Heart left ventricle (tissue), 16 donors: ENCODE measurements around the gene TSPAN19. TPM values are rescaled to one million over a fixed set of nuclear protein-coding genes. Genes with fewer than 3 reads are reported as not detected.
A peak's percentile ranks its signal among the peaks of the same experiment; 100 is the strongest.

ENCODE experiments used
- ATAC-seq, 4 donors: fragments of 200-7000 bp; cut with Tn5 transposase; one replicate each; pipeline ENCODE4 v1.9.1; 2020 to 2022; ENCODE audit warnings: moderate library complexity in 4 of 4, mild to moderate bottlenecking in 3 of 4, moderate number of reproducible peaks in 1 of 4
- DNase-seq, 5 donors: peaks; one replicate each; pipeline ENCODE4 v3.0.0-alpha.2; 2020
- H3K27ac ChIP-seq, 12 donors: fragments of 200-600 bp; sonication (generic) in 4 of 12; one replicate each; pipeline versions ENCODE4 v1.5.0 to v1.8.0; 2016 to 2022; ENCODE audit warnings: mild to moderate bottlenecking in 2 of 12
- H3K27me3 ChIP-seq, 9 donors: fragments of 200-600 bp; sonication (generic) in 2 of 9; one replicate each; pipeline versions ENCODE4 v1.5.1 to v1.8.0; 2016 to 2022; ENCODE audit warnings: mild to moderate bottlenecking in 3 of 9
- H3K36me3 ChIP-seq, 9 donors: fragments of 200-600 bp; sonication (generic) in 2 of 9; one replicate each; pipeline versions ENCODE4 v1.5.0 to v1.8.0; 2018 to 2022; ENCODE audit warnings: mild to moderate bottlenecking in 2 of 9
- H3K4me1 ChIP-seq, 12 donors: fragments of 200-600 bp; sonication (generic) in 4 of 12; one replicate each; pipeline versions ENCODE4 v1.5.0 to v1.8.0; 2016 to 2022; ENCODE audit warnings: mild to moderate bottlenecking in 3 of 12
- H3K4me3 ChIP-seq, 12 donors: fragments of 200-600 bp; sonication (generic) in 4 of 12; one replicate each; pipeline versions ENCODE4 v1.5.0 to v1.8.0; 2017 to 2022; ENCODE audit warnings: mild to moderate bottlenecking in 9 of 12, moderate library complexity in 4 of 12
- H3K9me3 ChIP-seq, 12 donors: fragments of 200-600 bp; sonication (generic) in 4 of 12; one replicate each; pipeline versions ENCODE4 v1.5.0 to v1.8.0; 2016 to 2022; ENCODE audit warnings: mild to moderate bottlenecking in 1 of 12
- POLR2A ChIP-seq, 2 donors: fragments of 450-650 bp; IDR thresholded peaks; one replicate each; pipeline ENCODE4 v1.6.1; 2017; ENCODE audit warnings: antibody characterized with exemption in 2 of 2, mild to moderate bottlenecking in 2 of 2, moderate library complexity in 2 of 2
- WGBS, 4 donors: extraction: QIAGEN DNeasy Blood & Tissue Kit in 2 of 4; methylation state at CpG; one replicate each; pipeline versions ENCODE4 v1.1.5 to v1.1.7; 2013 to 2018; 5-methylcytosine and 5-hydroxymethylcytosine counted together
- intact Hi-C, 10 donors: fragments of 100-400 bp; cut with DNase I; formaldehyde crosslinking; loops; one replicate each; pipeline versions ENCODE4 v1.11.1 to v1.14.2; 2022
- polyA plus RNA-seq, 2 donors: library from polyadenylated mRNA; stranded (reverse); fragments of 200-250 nt; gene quantifications; one replicate each; pipeline ENCODE4 v1.2.3, GENCODE V29; 2013
- total RNA-seq, 9 donors: library from RNA; depleted of rRNA in 2 of 9; stranded (reverse); fragments of >200 nt in 2 of 9; fragmentation: NEBNext Ultra II Directional in 3 of 9; extraction: Animal tissue kit (Norgen Biotek cat#: 25700) in 3 of 9; gene quantifications; one replicate each; pipeline versions ENCODE4 v1.1.0 to v1.2.4, GENCODE V29; 2016 to 2023
- TF ChIP-seq, protein P1 (sequence below), 12 donors: fragments of 200-600 bp; sonication (generic) in 4 of 12; IDR thresholded peaks; one replicate each; pipeline versions ENCODE4 v1.5.0 to v1.8.0; 2018 to 2022; ENCODE audit warnings: antibody characterized with exemption in 12 of 12, mild to moderate bottlenecking in 5 of 12
- donor health status: ischemic (EF 13 %, LVEDD 7.1; RV severe dilation, severe dysfunction).
- donor health status: healthy with polysubstance abuse.
- donor health status: DM: no; HTN: yes; CAD: no.
- donor health status: DM: no; HTN: no; CAD: no.
- donor health status: ischemic (EF 25% LVEDD 6.9; RV normal size, moderate dysfunction).
- donor health status: ischemic (EF 25% LVEDD 5.7; RV mildly dilated, moderate dysfunction).
- donor health status: healthy.
- donor health status: DM: yes; HTN: yes; CAD: no.
- donor health status: ischemic (EF 35%, LVEDD 5.7; RV mildly dilated, moderate dysfunction).
- donor health status: nonischemic (EF 11% LVEDD 7.7; RV severe dilation, severe dysfunction).
- donor health status: DM: yes; HTN: yes; CAD: no.
- donor health status: PGD.
- donor health status: ischemic (EF 29% LVEDD 5.4; RV normal size, mild dysfunction).
- donor health status: nonischemic (EF 23%, LVEDD 6.1; RV moderate dilation, normal function).

Gene TSPAN19
- total and polyA plus RNA-seq, 11 donors = 0.11 to 0.47 (median 0.39) TPM; not detected in 8

DNA sequence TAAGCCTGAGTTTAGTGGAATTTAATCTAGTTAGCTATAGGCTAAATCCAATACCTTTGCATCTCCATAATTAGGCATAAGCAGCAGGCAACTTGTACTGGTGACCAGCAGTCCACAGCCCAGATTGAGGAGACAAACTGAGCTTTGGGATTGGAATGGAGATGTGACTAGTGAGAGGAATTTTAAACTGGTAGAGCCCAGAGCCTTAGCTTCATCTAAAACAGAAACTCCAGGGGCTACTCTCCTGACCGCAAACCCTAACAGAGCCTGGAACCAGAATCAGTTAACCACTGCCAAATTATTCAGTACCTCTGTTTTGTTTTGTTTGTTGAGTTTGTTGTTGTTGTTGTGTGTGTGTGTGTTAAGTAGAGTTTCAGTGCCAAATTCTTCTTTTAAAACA is 53.2 kb downstream of the TSPAN19 start:
- Histone ChIP-seq H3K4me1 (no peaks in the 10 kb centered on the region), H3K9me3 (no peaks in the 10 kb centered on the region), H3K27me3 (no peaks in the 10 kb centered on the region), H3K36me3 (no peaks in the 10 kb centered on the region), H3K27ac (no peak overlapping the region), H3K4me3 (no peak overlapping the region)
- ATAC-seq (no peak), DNase-seq (no peak)
- 65 to 82% (median 71%) methylated on average over 1 of the region's 1 CpG for WGBS, 4 donors
- no peak for TF ChIP-seq POLR2A (IDR thresholded peaks at IDR 0.05)
- TF ChIP-seq, protein P1, sequence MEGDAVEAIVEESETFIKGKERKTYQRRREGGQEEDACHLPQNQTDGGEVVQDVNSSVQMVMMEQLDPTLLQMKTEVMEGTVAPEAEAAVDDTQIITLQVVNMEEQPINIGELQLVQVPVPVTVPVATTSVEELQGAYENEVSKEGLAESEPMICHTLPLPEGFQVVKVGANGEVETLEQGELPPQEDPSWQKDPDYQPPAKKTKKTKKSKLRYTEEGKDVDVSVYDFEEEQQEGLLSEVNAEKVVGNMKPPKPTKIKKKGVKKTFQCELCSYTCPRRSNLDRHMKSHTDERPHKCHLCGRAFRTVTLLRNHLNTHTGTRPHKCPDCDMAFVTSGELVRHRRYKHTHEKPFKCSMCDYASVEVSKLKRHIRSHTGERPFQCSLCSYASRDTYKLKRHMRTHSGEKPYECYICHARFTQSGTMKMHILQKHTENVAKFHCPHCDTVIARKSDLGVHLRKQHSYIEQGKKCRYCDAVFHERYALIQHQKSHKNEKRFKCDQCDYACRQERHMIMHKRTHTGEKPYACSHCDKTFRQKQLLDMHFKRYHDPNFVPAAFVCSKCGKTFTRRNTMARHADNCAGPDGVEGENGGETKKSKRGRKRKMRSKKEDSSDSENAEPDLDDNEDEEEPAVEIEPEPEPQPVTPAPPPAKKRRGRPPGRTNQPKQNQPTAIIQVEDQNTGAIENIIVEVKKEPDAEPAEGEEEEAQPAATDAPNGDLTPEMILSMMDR (IDR thresholded peaks at IDR 0.05) = no peak
- intact Hi-C loops = no loop called here

DNA sequence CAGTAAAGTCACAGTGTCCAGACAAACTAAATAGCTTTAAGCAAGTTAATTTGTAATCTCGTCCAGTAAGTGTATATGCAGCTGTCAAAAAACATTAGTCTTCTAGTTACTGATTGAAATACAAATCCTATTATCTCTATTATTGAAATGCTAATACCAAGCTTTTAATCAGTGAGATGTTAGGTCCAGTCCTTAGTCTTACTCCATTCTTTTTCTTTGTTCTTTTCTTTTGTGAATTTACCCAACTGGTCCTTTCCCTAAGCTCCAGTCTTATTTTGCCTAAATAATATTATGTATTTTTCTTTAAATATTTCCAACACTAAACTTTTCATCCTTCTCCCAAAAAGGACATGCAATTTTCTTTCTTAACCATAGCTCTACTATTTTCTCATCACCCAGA is 57.2 kb downstream of the TSPAN19 start:
- Histone ChIP-seq H3K9me3 (no peaks in the 10 kb centered on the region), H3K27ac (no peak overlapping the region), H3K36me3 (no peaks in the 10 kb centered on the region), H3K4me1 (no peaks in the 10 kb centered on the region), H3K27me3 (no peaks in the 10 kb centered on the region), H3K4me3 (no peak overlapping the region)
- ATAC-seq (no peak), DNase-seq (no peak)
- no peak for TF ChIP-seq POLR2A (IDR thresholded peaks at IDR 0.05)
- TF ChIP-seq, protein P1 (IDR thresholded peaks at IDR 0.05) = no peak
- WGBS, 4 donors = 37 to 49% (median 47%) methylated on average over 1 of the region's 1 CpG
- intact Hi-C loops = no loop called here

DNA sequence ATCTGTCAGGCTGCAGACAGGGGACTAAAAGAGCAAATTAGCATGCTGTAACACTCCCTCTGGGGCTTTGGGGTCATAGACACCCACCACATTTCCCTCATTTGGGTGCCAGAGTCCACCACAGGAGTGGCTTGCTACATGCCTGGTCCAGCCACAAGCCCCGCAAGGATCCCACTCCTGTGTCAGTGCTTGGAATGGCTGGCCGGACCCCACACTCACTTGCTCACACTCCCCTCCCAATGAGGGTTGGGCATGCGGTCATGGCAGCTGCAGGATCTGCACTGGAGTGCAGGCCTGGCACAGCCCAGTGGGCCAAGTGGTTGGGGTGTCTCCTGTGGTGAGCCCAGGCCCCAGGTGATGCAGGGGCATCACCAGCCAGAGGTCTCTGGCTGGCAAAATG is 59.9 kb downstream of the TSPAN19 start:
- Histone ChIP-seq H3K27me3 (no peaks in the 10 kb centered on the region), H3K27ac (no peak overlapping the region), H3K9me3 (no peaks in the 10 kb centered on the region), H3K4me3 (no peak overlapping the region), H3K4me1 (no peaks in the 10 kb centered on the region), H3K36me3 (no peaks in the 10 kb centered on the region)
- 81 to 100% (median 86%) methylated on average over 1 to 3 of the region's 3 CpGs for WGBS, 4 donors
- ATAC-seq = peak in 1 of 4 donors; percentile 15
- no peak for TF ChIP-seq POLR2A (IDR thresholded peaks at IDR 0.05)
- TF ChIP-seq, protein P1 (IDR thresholded peaks at IDR 0.05) = no peak
- intact Hi-C loops = no loop called here
- peak in 1 of 5 donors; percentile 43 for DNase-seq

DNA sequence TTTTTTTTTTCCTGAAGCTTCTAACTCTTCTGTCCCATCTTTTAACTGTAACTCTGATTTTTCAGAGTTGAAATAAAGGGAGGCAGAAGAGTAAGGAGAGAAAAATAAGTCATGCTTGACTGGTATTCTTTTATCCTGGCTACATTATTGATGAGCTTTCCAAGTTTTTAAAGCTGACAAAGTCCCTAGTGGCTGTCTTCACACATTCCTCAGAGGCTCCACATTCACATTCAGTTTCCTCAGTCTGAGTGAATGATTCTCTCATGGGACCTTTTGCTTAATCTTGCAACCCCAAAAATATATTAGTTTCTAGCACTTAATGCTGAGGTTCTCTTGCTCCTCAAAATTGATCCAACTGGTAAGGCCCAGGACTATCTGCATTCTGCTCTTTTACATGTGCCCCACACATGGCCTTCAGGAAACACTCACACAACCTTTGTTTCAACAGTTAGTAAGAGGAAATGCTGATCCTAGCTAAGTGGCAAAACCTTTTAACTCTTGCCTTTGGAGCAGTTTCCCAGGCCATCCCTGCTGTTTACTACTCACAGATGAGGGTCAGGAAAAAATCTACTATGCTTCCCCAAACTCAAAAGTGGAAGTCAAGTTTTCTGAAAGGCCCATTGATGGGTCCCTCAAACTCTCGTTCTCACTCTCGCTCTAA is 61.8 kb downstream of the TSPAN19 start:
- WGBS, 4 donors = 92 to 98% (median 95%) methylated on average over 2 of the region's 2 CpGs
- H3K4me3 ChIP-seq = no peak overlapping the region
- TF ChIP-seq POLR2A (IDR thresholded peaks at IDR 0.05) = no peak
- TF ChIP-seq, protein P1 (IDR thresholded peaks at IDR 0.05) = no peak
- no peaks in the 10 kb centered on the region for H3K27me3 ChIP-seq
- intact Hi-C loops = no loop called here
- no peak overlapping the region for H3K27ac ChIP-seq
- ATAC-seq (no peak), DNase-seq (no peak)
- H3K4me1 ChIP-seq = no peaks in the 10 kb centered on the region
- H3K36me3 ChIP-seq = no peaks in the 10 kb centered on the region
- no peaks in the 10 kb centered on the region for H3K9me3 ChIP-seq
